Measurements from ENCODE around the gene GNAI2. TPM values are rescaled to one million over a fixed set of nuclear protein-coding genes. Genes with fewer than 3 reads are reported as not detected.

GNAI2 gene
- polyA plus RNA-seq, 1 donor: 118 TPM

DNA sequence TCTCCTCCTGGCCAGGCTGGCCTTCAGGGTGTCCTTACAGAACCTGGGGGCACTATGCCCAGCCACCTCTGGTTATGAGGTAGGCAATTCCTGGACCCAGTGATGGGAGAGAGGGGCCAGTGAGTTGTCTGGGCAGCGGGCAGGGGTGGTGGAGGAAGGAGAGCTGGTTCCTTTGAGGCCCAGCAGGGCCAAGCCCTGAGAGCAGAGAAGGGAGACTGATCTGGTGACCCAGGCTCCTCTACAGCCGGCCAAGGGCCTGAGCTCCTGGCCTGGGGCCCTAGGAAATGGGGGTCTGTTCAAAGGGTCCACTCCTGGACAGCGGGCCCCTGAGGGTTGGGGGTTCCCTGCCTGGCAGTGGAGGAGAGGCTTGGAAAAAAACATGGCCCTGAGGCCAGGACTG, 23.0 kb upstream of the GNAI2 start:
- H3K4me1 ChIP-seq (ENCODE audit: control insufficient read depth, insufficient read depth, low read length): peaks cover 25% of the 10 kb centered on the region
- no peaks in the 10 kb centered on the region for H3K36me3 ChIP-seq (ENCODE audit: control insufficient read depth, insufficient read depth, low read length)
- H3K27me3 ChIP-seq (ENCODE audit: control insufficient read depth, insufficient read depth, low read length): no peaks in the 10 kb centered on the region
- H3K4me3 ChIP-seq (ENCODE audit: low read length): no peak overlapping the region
- no peaks in the 10 kb centered on the region for H3K9me3 ChIP-seq (ENCODE audit: control insufficient read depth, low read depth, low read length)
- WGBS (ENCODE audit: insufficient coverage, low lambda C conversion rate): no CpG with 5 or more reads among the region's 3 CpGs
- no peak overlapping the region for H3K27ac ChIP-seq (ENCODE audit: low read length)
- DNase-seq: no peak

- no peak for DNase-seq
- no CpG with 5 or more reads among the region's 12 CpGs for WGBS (ENCODE audit: insufficient coverage, low lambda C conversion rate)
These were observed 22.6 kb upstream of the GNAI2 start for GRCh38 chr3:50213373-50213772.

DNA sequence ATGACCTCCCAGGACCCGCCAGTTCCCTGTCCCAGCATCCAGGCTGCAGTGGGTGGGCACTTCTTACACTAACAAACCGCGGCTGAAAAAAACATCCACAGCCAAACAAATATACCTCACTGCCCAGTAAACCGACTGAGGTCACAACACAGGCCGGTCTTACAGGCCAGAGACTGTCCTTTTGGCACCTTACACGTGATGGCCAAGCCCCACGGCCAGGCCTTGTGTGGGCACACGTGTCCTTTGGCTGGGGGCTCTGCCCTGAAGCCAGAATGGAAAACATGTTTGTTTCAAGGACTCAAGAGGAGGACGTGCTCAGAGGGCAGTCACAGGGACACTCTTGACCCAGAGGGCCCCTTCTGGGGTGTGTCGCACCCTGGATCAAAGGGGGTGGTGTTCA, 21.2 kb upstream of the GNAI2 start:
- DNase-seq: no peak
- WGBS (ENCODE audit: insufficient coverage, low lambda C conversion rate): no CpG with 5 or more reads among the region's 10 CpGs
- H3K36me3 ChIP-seq (ENCODE audit: control insufficient read depth, insufficient read depth, low read length): no peaks in the 10 kb centered on the region
- H3K9me3 ChIP-seq (ENCODE audit: control insufficient read depth, low read depth, low read length): no peaks in the 10 kb centered on the region
- H3K27ac ChIP-seq (ENCODE audit: low read length): no peak overlapping the region
- no peaks in the 10 kb centered on the region for H3K27me3 ChIP-seq (ENCODE audit: control insufficient read depth, insufficient read depth, low read length)
- H3K4me3 ChIP-seq (ENCODE audit: low read length): no peak overlapping the region
- H3K4me1 ChIP-seq (ENCODE audit: control insufficient read depth, insufficient read depth, low read length): peaks cover 26% of the 10 kb centered on the region

More at GRCh38 chr3:50213373-50213772, 22.6 kb upstream of the GNAI2 start:
- H3K36me3 ChIP-seq (ENCODE audit: control insufficient read depth, insufficient read depth, low read length): no peaks in the 10 kb centered on the region
- H3K27ac ChIP-seq (ENCODE audit: low read length): no peak overlapping the region
- H3K9me3 ChIP-seq (ENCODE audit: control insufficient read depth, low read depth, low read length): no peaks in the 10 kb centered on the region
- H3K4me1 ChIP-seq (ENCODE audit: control insufficient read depth, insufficient read depth, low read length): peaks cover 25% of the 10 kb centered on the region
- H3K4me3 ChIP-seq (ENCODE audit: low read length): no peak overlapping the region
- no peaks in the 10 kb centered on the region for H3K27me3 ChIP-seq (ENCODE audit: control insufficient read depth, insufficient read depth, low read length)

GRCh38 chr3:50215529-50215928, 20.5 kb upstream of the GNAI2 start:
- H3K9me3 ChIP-seq (ENCODE audit: control insufficient read depth, low read depth, low read length): no peaks in the 10 kb centered on the region
- no peak overlapping the region for H3K4me3 ChIP-seq (ENCODE audit: low read length)
- WGBS (ENCODE audit: insufficient coverage, low lambda C conversion rate): no CpG with 5 or more reads among the region's 9 CpGs
- H3K27ac ChIP-seq (ENCODE audit: low read length): no peak overlapping the region
- no peaks in the 10 kb centered on the region for H3K36me3 ChIP-seq (ENCODE audit: control insufficient read depth, insufficient read depth, low read length)
- peaks cover 26% of the 10 kb centered on the region for H3K4me1 ChIP-seq (ENCODE audit: control insufficient read depth, insufficient read depth, low read length)
- no peak for DNase-seq
- no peaks in the 10 kb centered on the region for H3K27me3 ChIP-seq (ENCODE audit: control insufficient read depth, insufficient read depth, low read length)

- Histone ChIP-seq H3K27ac (ENCODE audit: low read length) (no peak overlapping the region), H3K27me3 (ENCODE audit: control insufficient read depth, insufficient read depth, low read length) (no peaks in the 10 kb centered on the region), H3K9me3 (ENCODE audit: control insufficient read depth, low read depth, low read length) (no peaks in the 10 kb centered on the region), H3K36me3 (ENCODE audit: control insufficient read depth, insufficient read depth, low read length) (no peaks in the 10 kb centered on the region), H3K4me1 (ENCODE audit: control insufficient read depth, insufficient read depth, low read length) (peaks cover 22% of the 10 kb centered on the region), H3K4me3 (ENCODE audit: low read length) (no peak overlapping the region)
- DNase-seq: no peak
- WGBS (ENCODE audit: insufficient coverage, low lambda C conversion rate): no CpG with 5 or more reads among the region's 10 CpGs
These were observed 18.3 kb upstream of the GNAI2 start for GRCh38 chr3:50217681-50218080.

DNA sequence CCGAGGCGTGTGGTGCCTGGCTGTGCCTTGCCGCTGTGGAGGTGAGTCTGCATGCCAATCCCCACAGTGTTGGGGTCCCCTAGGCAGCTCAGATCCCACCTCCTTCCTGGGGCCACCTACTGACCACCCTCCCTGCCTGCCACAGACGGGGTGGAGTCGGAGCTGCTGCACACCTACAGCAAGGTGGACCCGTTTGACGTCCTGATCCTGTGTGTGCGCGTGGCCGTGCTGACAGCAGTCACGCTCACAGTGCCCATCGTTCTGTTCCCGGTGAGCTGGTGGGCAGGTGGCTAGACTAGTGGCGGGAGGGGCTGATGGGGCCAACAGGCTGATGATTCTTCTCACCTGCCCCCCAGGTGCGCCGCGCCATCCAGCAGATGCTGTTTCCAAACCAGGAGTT, 17.6 kb upstream of the GNAI2 start:
- no peak overlapping the region for H3K4me3 ChIP-seq (ENCODE audit: low read length)
- H3K27me3 ChIP-seq (ENCODE audit: control insufficient read depth, insufficient read depth, low read length): no peaks in the 10 kb centered on the region
- no peak overlapping the region for H3K27ac ChIP-seq (ENCODE audit: low read length)
- H3K9me3 ChIP-seq (ENCODE audit: control insufficient read depth, low read depth, low read length): no peaks in the 10 kb centered on the region
- H3K36me3 ChIP-seq (ENCODE audit: control insufficient read depth, insufficient read depth, low read length): no peaks in the 10 kb centered on the region
- DNase-seq: no peak
- no CpG with 5 or more reads among the region's 17 CpGs for WGBS (ENCODE audit: insufficient coverage, low lambda C conversion rate)
- peaks cover 22% of the 10 kb centered on the region for H3K4me1 ChIP-seq (ENCODE audit: control insufficient read depth, insufficient read depth, low read length)

GRCh38 chr3:50219285-50219684, 16.7 kb upstream of the GNAI2 start:
- H3K27me3 ChIP-seq (ENCODE audit: control insufficient read depth, insufficient read depth, low read length): no peaks in the 10 kb centered on the region
- peaks cover 22% of the 10 kb centered on the region for H3K4me1 ChIP-seq (ENCODE audit: control insufficient read depth, insufficient read depth, low read length)
- no peak for DNase-seq
- H3K4me3 ChIP-seq (ENCODE audit: low read length): no peak overlapping the region
- no peak overlapping the region for H3K27ac ChIP-seq (ENCODE audit: low read length)
- H3K9me3 ChIP-seq (ENCODE audit: control insufficient read depth, low read depth, low read length): no peaks in the 10 kb centered on the region
- H3K36me3 ChIP-seq (ENCODE audit: control insufficient read depth, insufficient read depth, low read length): no peaks in the 10 kb centered on the region
- no CpG with 5 or more reads among the region's 5 CpGs for WGBS (ENCODE audit: insufficient coverage, low lambda C conversion rate)

DNA sequence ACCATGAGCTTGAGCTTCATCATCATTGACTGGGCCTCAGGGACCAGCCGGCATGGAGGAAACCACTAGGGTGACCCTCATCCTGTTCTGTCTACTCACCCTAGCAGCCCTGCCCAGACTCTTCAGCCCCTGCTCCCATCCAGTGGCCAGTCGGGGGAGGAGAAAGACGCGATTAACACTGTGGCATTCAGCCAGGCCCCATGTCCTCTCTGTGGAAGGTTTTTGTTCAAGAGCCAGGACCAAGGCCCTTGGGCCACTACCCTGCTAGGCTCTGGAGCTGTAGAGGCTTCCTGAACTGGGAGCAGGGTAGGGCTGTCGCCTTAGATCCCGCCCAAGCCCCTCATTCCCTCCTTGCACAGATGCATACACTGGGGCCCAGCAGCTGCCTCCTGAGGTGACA, 15.9 kb upstream of the GNAI2 start:
- Histone ChIP-seq H3K4me3 (ENCODE audit: low read length) (no peak overlapping the region), H3K4me1 (ENCODE audit: control insufficient read depth, insufficient read depth, low read length) (peaks cover 22% of the 10 kb centered on the region), H3K27ac (ENCODE audit: low read length) (no peak overlapping the region), H3K36me3 (ENCODE audit: control insufficient read depth, insufficient read depth, low read length) (no peaks in the 10 kb centered on the region), H3K27me3 (ENCODE audit: control insufficient read depth, insufficient read depth, low read length) (peaks cover 3% of the 10 kb centered on the region), H3K9me3 (ENCODE audit: control insufficient read depth, low read depth, low read length) (no peaks in the 10 kb centered on the region)
- DNase-seq: no peak
- no CpG with 5 or more reads among the region's 6 CpGs for WGBS (ENCODE audit: insufficient coverage, low lambda C conversion rate)

DNA sequence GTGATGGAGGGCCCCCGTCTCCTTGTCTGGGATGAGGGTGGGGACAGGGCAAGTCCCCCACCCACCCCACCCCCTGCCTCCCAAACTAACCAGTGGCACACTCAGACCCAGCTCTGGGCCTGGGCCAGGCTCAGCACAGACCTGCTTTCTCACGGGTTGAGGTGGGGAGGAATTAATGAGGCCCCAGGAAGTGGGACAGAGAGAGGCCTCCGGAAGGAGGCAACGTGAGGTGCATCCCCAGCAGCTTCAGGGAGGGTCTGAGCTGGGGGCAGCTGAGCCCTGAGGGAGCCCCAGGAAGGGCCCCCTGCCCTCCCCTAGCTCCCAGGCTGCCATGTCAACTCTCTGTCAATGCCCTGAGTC, 15.0 kb upstream of the GNAI2 start:
- Histone ChIP-seq H3K4me1 (ENCODE audit: control insufficient read depth, insufficient read depth, low read length) (peaks cover 25% of the 10 kb centered on the region), H3K4me3 (ENCODE audit: low read length) (no peak overlapping the region), H3K36me3 (ENCODE audit: control insufficient read depth, insufficient read depth, low read length) (no peaks in the 10 kb centered on the region), H3K27ac (ENCODE audit: low read length) (no peak overlapping the region), H3K27me3 (ENCODE audit: control insufficient read depth, insufficient read depth, low read length) (peaks cover 3% of the 10 kb centered on the region), H3K9me3 (ENCODE audit: control insufficient read depth, low read depth, low read length) (no peaks in the 10 kb centered on the region)
- WGBS (ENCODE audit: insufficient coverage, low lambda C conversion rate): no CpG with 5 or more reads among the region's 4 CpGs
- no peak for DNase-seq

DNA sequence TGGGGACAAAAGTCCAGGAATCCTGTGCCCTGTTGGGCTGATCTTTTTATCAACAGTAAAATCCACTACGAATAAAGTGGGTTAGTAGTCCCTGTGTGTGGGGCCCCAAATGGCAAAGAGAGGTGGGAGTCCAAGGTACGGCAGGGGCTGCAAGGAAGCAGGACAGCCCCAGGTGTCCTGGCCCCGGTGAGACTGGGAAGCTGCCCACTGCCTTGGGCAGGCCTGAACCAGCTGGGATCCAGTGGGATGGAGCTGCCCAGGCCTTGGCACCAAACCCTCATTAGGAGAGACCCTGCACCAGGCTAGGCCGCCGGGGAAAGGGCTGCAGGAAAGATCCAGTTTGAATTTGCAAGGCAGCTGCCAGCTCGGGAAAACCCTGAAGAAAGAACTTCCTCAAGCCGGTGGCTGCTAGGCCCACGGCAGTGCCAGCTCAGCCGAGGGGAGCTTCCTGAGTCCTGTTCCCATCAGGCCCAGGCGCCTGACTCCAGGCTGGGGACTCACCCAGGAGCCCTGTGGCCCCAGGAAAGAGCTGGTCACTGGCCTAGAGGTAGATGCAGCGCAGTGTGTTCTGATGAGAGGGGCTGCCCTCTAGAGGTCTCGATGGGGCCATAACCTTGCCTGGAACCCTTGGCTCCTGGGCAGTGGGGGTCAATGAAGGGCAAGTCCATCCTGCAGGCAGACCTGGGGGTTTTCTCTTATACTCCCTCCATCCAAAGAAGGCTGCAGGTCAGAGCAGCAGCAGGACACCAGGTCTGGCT, 14.4 kb upstream of the GNAI2 start:
- peak in 1 of 2 donors; percentile 76 for DNase-seq
- H3K27ac ChIP-seq (ENCODE audit: low read length): no peak overlapping the region
- H3K9me3 ChIP-seq (ENCODE audit: control insufficient read depth, low read depth, low read length): no peaks in the 10 kb centered on the region
- no peaks in the 10 kb centered on the region for H3K36me3 ChIP-seq (ENCODE audit: control insufficient read depth, insufficient read depth, low read length)
- H3K4me1 ChIP-seq (ENCODE audit: control insufficient read depth, insufficient read depth, low read length): peaks cover 29% of the 10 kb centered on the region
- H3K27me3 ChIP-seq (ENCODE audit: control insufficient read depth, insufficient read depth, low read length): peaks cover 6% of the 10 kb centered on the region
- no CpG with 5 or more reads among the region's 12 CpGs for WGBS (ENCODE audit: insufficient coverage, low lambda C conversion rate)
- no peak overlapping the region for H3K4me3 ChIP-seq (ENCODE audit: low read length)

DNA sequence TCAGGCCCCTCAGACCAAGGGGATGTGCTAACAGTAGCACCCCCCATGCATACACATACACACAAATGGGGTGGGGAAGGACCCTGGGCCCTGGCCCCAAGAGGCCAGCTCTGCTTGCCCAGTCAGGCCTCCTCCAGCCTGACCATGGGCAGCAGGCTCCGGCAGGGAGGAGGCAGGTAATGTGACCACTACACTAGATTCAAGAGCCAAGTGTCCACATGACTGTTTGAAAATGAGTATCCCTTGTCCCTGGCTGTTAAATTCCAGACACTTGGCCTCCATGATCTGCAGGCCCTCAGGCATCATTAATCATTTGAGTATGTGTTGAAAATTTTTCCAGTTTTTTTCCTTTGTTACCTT, 13.9 kb upstream of the GNAI2 start:
- DNase-seq: no peak
- H3K9me3 ChIP-seq (ENCODE audit: control insufficient read depth, low read depth, low read length): no peaks in the 10 kb centered on the region
- H3K27ac ChIP-seq (ENCODE audit: low read length): no peak overlapping the region
- no peak overlapping the region for H3K4me3 ChIP-seq (ENCODE audit: low read length)
- H3K36me3 ChIP-seq (ENCODE audit: control insufficient read depth, insufficient read depth, low read length): no peaks in the 10 kb centered on the region
- H3K27me3 ChIP-seq (ENCODE audit: control insufficient read depth, insufficient read depth, low read length): peaks cover 6% of the 10 kb centered on the region
- peaks cover 34% of the 10 kb centered on the region for H3K4me1 ChIP-seq (ENCODE audit: control insufficient read depth, insufficient read depth, low read length)
- no CpG with 5 or more reads among the region's 1 CpG for WGBS (ENCODE audit: insufficient coverage, low lambda C conversion rate)

All from large intestine (tissue), 3 donors.